OCI-LY3 (cell line): Measurements from ENCODE around the gene PCF11.

Experiments used
- EZH2phosphoT487 ChIP-seq: fragments of 200-600 bp; shearing (Covaris generic); IDR thresholded peaks from 2 replicates; pipeline ENCODE4 v1.6.1; 2018; ENCODE audit warnings: antibody characterized with exemption, mixed run types, low read depth
- TF ChIP-seq, protein P1 (sequence below): fragments of 200-600, 300-600 bp; sonication (generic); IDR thresholded peaks from 2 replicates; pipeline ENCODE4 v1.5.1; 2014; ENCODE audit warnings: antibody characterized with exemption, low read length, low read depth

DNA sequence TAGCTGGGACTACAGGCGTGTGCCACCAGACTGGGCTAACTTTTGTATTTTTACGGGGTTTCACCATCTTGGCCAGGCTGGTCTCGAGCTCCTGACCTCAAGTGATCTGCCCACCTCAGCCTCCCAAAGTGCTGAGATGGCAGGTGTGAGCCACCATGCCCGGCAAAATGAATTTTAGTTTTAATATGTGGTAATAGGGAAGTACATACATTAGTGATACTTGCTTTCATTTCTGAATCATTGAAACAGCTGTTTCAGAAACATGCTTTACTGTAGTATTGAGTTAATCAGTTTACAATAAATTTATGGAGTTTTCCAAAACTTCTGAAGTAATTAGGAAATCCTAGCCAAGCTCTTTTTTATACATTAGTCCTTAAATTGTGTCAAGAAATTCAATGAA, 15.6 kb downstream of the PCF11 start:
- TF ChIP-seq, protein P1, sequence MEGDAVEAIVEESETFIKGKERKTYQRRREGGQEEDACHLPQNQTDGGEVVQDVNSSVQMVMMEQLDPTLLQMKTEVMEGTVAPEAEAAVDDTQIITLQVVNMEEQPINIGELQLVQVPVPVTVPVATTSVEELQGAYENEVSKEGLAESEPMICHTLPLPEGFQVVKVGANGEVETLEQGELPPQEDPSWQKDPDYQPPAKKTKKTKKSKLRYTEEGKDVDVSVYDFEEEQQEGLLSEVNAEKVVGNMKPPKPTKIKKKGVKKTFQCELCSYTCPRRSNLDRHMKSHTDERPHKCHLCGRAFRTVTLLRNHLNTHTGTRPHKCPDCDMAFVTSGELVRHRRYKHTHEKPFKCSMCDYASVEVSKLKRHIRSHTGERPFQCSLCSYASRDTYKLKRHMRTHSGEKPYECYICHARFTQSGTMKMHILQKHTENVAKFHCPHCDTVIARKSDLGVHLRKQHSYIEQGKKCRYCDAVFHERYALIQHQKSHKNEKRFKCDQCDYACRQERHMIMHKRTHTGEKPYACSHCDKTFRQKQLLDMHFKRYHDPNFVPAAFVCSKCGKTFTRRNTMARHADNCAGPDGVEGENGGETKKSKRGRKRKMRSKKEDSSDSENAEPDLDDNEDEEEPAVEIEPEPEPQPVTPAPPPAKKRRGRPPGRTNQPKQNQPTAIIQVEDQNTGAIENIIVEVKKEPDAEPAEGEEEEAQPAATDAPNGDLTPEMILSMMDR = no peak
- no peak for TF ChIP-seq EZH2phosphoT487
